Neural cell (in vitro differentiated cells): ENCODE data around the gene TUBG1. TPM values are rescaled to one million over a fixed set of nuclear protein-coding genes. Genes with fewer than 3 reads are reported as not detected.

Experiments used
- H2AFZ ChIP-seq: fragments of 200-600, 300-800 bp; sonication (generic), shearing (Covaris generic); 2 replicates; pipeline ENCODE4 v1.6.0; 2014; ENCODE audit warnings: low read depth, mild to moderate bottlenecking, antibody characterized with exemption, low read length, moderate library complexity
- H3F3A ChIP-seq: fragments of 200-600 bp; shearing (Covaris generic); 2 replicates; pipeline ENCODE4 v1.6.1; 2016; ENCODE audit warnings: mild to moderate bottlenecking, moderate library complexity, mixed read lengths, antibody characterized with exemption, low read length; ENCODE audit not compliant: insufficient read depth, poor library complexity, severe bottlenecking
- H3K27ac ChIP-seq: fragments of 200-600, 300-800 bp; sonication (generic), shearing (Covaris generic); 2 replicates; pipeline ENCODE4 v1.5.1; 2014; ENCODE audit warnings: mild to moderate bottlenecking, low read length, moderate library complexity
- H3K27me3 ChIP-seq: fragments of 300-800, 200-600 bp; sonication (generic), shearing (Covaris generic); 2 replicates; pipeline ENCODE4 v1.6.0; 2014; ENCODE audit warnings: mild to moderate bottlenecking, low read depth, low read length, moderate library complexity; ENCODE audit not compliant: insufficient read depth
- H3K36me3 ChIP-seq: fragments of 300-800, 200-600 bp; sonication (generic), shearing (Covaris generic); 2 replicates; pipeline ENCODE4 v1.5.1; 2014; ENCODE audit warnings: mild to moderate bottlenecking, antibody characterized with exemption, low read length, moderate library complexity; ENCODE audit not compliant: insufficient read depth
- H3K4me2 ChIP-seq: fragments of 300-800, 200-600 bp; sonication (generic), shearing (Covaris generic); 2 replicates; pipeline ENCODE4 v1.6.0; 2014; ENCODE audit warnings: mild to moderate bottlenecking, low read length
- H3K4me3 ChIP-seq: fragments of 300-800, 200-600 bp; sonication (generic), shearing (Covaris generic); 2 replicates; pipeline ENCODE4 v1.5.1; 2014; ENCODE audit warnings: mild to moderate bottlenecking, low read length, moderate library complexity
- H3K79me2 ChIP-seq: fragments of 200-600 bp; shearing (Covaris generic); replicated peaks from 2 replicates; pipeline ENCODE4 v1.6.0; 2014; ENCODE audit warnings: mild to moderate bottlenecking, low read length, moderate library complexity; ENCODE audit not compliant: insufficient read depth
- H3K9ac ChIP-seq: fragments of 300-800, 200-600 bp; sonication (generic), shearing (Covaris generic); 2 replicates; pipeline ENCODE4 v1.6.1; 2016; ENCODE audit warnings: mild to moderate bottlenecking, low read length, mixed read lengths
- H3K9me2 ChIP-seq: fragments of 200-600 bp; shearing (Covaris generic); 2 replicates; pipeline ENCODE4 v1.6.1; 2016; ENCODE audit warnings: mild to moderate bottlenecking, low read length, mixed read lengths; ENCODE audit not compliant: insufficient read depth
- H3K9me3 ChIP-seq: fragments of 200-600, 300-800 bp; sonication (generic), shearing (Covaris generic); 2 replicates; pipeline ENCODE4 v1.6.1; 2016; ENCODE audit warnings: mild to moderate bottlenecking, mixed run types, low read length, moderate library complexity, mixed read lengths
- H4K20me1 ChIP-seq: fragments of 200-600 bp; shearing (Covaris generic); 2 replicates; pipeline ENCODE4 v1.6.1; 2016; ENCODE audit warnings: mild to moderate bottlenecking, mixed run types; ENCODE audit not compliant: insufficient read depth
- EP300 ChIP-seq: fragments of 450-650 bp; conservative IDR thresholded peaks from 2 replicates; pipeline ENCODE4 v1.6.1; 2014; ENCODE audit warnings: antibody characterized with exemption, mild to moderate bottlenecking, moderate library complexity; ENCODE audit not compliant: poor library complexity, severe bottlenecking
- EZH2 ChIP-seq: fragments of 200-600, 300-800 bp; shearing (Covaris generic), sonication (generic); IDR thresholded peaks from 2 replicates; pipeline ENCODE4 v1.6.1; 2014; ENCODE audit warnings: antibody characterized with exemption, low read length, borderline replicate concordance, mild to moderate bottlenecking; ENCODE audit not compliant: insufficient read depth, poor library complexity, severe bottlenecking
- MXI1 ChIP-seq: fragments of 450-650 bp; conservative IDR thresholded peaks from 2 replicates; pipeline ENCODE4 v1.6.1; 2014; ENCODE audit warnings: antibody characterized with exemption, mild to moderate bottlenecking; ENCODE audit not compliant: poor library complexity, severe bottlenecking
- POLR2AphosphoS5 ChIP-seq: IDR thresholded peaks from 2 replicates; pipeline ENCODE4 v1.6.1; 2012
- RAD21 ChIP-seq: fragments of 450-650 bp; conservative IDR thresholded peaks from 2 replicates; pipeline ENCODE4 v1.6.1; 2014; ENCODE audit warnings: antibody characterized with exemption, mild to moderate bottlenecking, moderate library complexity
- SMC3 ChIP-seq: fragments of 450-650 bp; conservative IDR thresholded peaks from 2 replicates; pipeline ENCODE4 v1.6.1; 2014; ENCODE audit warnings: antibody characterized with exemption, mild to moderate bottlenecking, moderate library complexity; ENCODE audit not compliant: poor library complexity
- TAF1 ChIP-seq: IDR thresholded peaks from 2 replicates; pipeline ENCODE4 v1.6.1; 2012; ENCODE audit warnings: low read depth
- polyA plus RNA-seq: library from polyadenylated mRNA; depleted of rRNA; stranded (reverse); fragments of >200 nt; gene quantifications from 2 replicates; pipeline ENCODE4 v1.2.3, GENCODE V29; 2014
- TF ChIP-seq, protein P1 (sequence below): IDR thresholded peaks from 2 replicates; pipeline ENCODE4 v1.6.1; 2012; ENCODE audit warnings: borderline replicate concordance
- TF ChIP-seq, protein P2 (sequence below): fragments of 450-650 bp; IDR thresholded peaks from 2 replicates; pipeline ENCODE4 v1.5.1; 2014; ENCODE audit warnings: antibody characterized with exemption, mild to moderate bottlenecking, moderate library complexity; ENCODE audit not compliant: poor library complexity, severe bottlenecking

Gene TUBG1
- polyA plus RNA-seq, 1 donor from 2014 or later = 14.2 TPM

DNA sequence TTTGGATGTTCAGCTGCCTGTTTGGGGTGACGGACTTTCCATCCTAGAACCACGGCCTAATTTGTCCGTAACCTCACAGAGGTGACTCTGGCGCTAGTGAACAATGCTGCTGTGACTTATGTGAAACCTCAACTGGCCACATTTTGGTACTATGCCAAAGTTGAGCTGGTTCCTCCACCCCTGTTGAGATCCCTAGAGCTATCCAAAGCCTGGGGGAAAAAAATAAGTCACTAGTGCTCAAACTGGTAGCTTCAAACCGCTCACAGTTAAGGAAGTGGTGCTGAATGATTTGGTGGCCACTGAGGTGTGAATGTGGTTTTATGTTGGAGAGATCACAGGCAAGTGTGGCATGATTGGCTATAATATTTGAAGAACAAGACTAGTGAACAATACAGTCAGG is 38.3 kb downstream of the TUBG1 start:
- H3K79me2 ChIP-seq = no peaks in the 10 kb centered on the region
- no peaks in the 10 kb centered on the region for H3F3A ChIP-seq
- H3K4me2 ChIP-seq = no peak overlapping the region
- no peak overlapping the region for H3K9ac ChIP-seq
- H3K9me3 ChIP-seq = no peaks in the 10 kb centered on the region
- H2AFZ ChIP-seq = no peak overlapping the region
- H3K4me3 ChIP-seq = no peak overlapping the region
- H3K27me3 ChIP-seq = no peaks in the 10 kb centered on the region
- no peaks in the 10 kb centered on the region for H3K36me3 ChIP-seq
- H3K9me2 ChIP-seq = no peaks in the 10 kb centered on the region
- H4K20me1 ChIP-seq = no peaks in the 10 kb centered on the region
- TF ChIP-seq TAF1 = no peak
- TF ChIP-seq MXI1 = no peak
- TF ChIP-seq, protein P1, sequence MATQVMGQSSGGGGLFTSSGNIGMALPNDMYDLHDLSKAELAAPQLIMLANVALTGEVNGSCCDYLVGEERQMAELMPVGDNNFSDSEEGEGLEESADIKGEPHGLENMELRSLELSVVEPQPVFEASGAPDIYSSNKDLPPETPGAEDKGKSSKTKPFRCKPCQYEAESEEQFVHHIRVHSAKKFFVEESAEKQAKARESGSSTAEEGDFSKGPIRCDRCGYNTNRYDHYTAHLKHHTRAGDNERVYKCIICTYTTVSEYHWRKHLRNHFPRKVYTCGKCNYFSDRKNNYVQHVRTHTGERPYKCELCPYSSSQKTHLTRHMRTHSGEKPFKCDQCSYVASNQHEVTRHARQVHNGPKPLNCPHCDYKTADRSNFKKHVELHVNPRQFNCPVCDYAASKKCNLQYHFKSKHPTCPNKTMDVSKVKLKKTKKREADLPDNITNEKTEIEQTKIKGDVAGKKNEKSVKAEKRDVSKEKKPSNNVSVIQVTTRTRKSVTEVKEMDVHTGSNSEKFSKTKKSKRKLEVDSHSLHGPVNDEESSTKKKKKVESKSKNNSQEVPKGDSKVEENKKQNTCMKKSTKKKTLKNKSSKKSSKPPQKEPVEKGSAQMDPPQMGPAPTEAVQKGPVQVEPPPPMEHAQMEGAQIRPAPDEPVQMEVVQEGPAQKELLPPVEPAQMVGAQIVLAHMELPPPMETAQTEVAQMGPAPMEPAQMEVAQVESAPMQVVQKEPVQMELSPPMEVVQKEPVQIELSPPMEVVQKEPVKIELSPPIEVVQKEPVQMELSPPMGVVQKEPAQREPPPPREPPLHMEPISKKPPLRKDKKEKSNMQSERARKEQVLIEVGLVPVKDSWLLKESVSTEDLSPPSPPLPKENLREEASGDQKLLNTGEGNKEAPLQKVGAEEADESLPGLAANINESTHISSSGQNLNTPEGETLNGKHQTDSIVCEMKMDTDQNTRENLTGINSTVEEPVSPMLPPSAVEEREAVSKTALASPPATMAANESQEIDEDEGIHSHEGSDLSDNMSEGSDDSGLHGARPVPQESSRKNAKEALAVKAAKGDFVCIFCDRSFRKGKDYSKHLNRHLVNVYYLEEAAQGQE = no peak
- TF ChIP-seq EP300 = no peak
- no peak for TF ChIP-seq SMC3
- no peak for TF ChIP-seq POLR2AphosphoS5
- TF ChIP-seq, protein P2, sequence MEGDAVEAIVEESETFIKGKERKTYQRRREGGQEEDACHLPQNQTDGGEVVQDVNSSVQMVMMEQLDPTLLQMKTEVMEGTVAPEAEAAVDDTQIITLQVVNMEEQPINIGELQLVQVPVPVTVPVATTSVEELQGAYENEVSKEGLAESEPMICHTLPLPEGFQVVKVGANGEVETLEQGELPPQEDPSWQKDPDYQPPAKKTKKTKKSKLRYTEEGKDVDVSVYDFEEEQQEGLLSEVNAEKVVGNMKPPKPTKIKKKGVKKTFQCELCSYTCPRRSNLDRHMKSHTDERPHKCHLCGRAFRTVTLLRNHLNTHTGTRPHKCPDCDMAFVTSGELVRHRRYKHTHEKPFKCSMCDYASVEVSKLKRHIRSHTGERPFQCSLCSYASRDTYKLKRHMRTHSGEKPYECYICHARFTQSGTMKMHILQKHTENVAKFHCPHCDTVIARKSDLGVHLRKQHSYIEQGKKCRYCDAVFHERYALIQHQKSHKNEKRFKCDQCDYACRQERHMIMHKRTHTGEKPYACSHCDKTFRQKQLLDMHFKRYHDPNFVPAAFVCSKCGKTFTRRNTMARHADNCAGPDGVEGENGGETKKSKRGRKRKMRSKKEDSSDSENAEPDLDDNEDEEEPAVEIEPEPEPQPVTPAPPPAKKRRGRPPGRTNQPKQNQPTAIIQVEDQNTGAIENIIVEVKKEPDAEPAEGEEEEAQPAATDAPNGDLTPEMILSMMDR = no peak
- TF ChIP-seq RAD21 = no peak
- no peak for TF ChIP-seq EZH2
- H3K27ac ChIP-seq = no peak overlapping the region

DNA sequence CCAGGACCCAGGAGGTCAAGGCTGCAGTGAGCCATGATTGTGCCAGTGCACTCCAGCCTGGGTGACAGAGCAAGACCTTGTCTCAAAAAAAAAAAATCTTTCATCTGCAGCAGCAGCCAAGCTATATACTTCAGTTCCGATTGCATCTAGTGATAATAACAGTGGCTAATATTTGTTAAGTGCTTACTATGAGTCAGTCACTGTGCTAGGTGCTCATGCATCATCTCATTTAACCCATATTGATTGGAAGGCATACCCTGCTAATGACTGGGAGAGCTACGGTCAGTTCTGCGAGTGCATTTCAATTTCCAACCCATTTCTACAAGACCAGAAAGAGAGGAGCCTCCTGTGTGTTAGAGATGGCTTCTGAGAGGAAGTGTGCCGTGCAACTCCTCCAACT is 41.9 kb downstream of the TUBG1 start:
- H4K20me1 ChIP-seq = no peaks in the 10 kb centered on the region
- H3K9ac ChIP-seq = no peak overlapping the region
- H3K27ac ChIP-seq = no peak overlapping the region
- no peaks in the 10 kb centered on the region for H3F3A ChIP-seq
- H3K4me2 ChIP-seq = no peak overlapping the region
- H2AFZ ChIP-seq = no peak overlapping the region
- no peaks in the 10 kb centered on the region for H3K9me2 ChIP-seq
- no peaks in the 10 kb centered on the region for H3K9me3 ChIP-seq
- no peaks in the 10 kb centered on the region for H3K27me3 ChIP-seq
- H3K4me3 ChIP-seq = no peak overlapping the region
- no peaks in the 10 kb centered on the region for H3K79me2 ChIP-seq
- H3K36me3 ChIP-seq = no peaks in the 10 kb centered on the region
- no peak for TF ChIP-seq EZH2
- no peak for TF ChIP-seq EP300
- no peak for TF ChIP-seq SMC3
- no peak for TF ChIP-seq MXI1
- TF ChIP-seq, protein P2 = no peak
- no peak for TF ChIP-seq TAF1
- TF ChIP-seq, protein P1 = no peak
- TF ChIP-seq POLR2AphosphoS5 = no peak
- no peak for TF ChIP-seq RAD21
